Activated B cell treated with CpG ODN at 0.5 μM for 24 hours (primary cell): ENCODE measurements around the gene HNRNPU. TPM values are rescaled to one million over a fixed set of nuclear protein-coding genes. Genes with fewer than 3 reads are reported as not detected.

Experiments used
- ATAC-seq: fragments of 200-7000 bp; cut with Tn5 transposase; one replicate; pipeline ENCODE4 v1.10.0; 2021; ENCODE audit warnings: low read depth, mild to moderate bottlenecking, moderate library complexity
- CTCF ChIA-PET: fragments of 350-600 bp; sonication (Branson Sonifier 250); formaldehyde crosslinking; loops from one replicate; lab custom pipeline; 2021; ENCODE audit warnings: antibody characterized with exemption; lab: Charles Lee
- POLR2A ChIA-PET: fragments of 350-600 bp; sonication (Branson Sonifier 250); formaldehyde crosslinking; loops from one replicate; lab custom pipeline; 2021; ENCODE audit warnings: antibody characterized with exemption; lab: Charles Lee
- DNase-seq: peaks from one replicate; pipeline ENCODE4 v3.0.0; 2022
- H3K27ac Mint-ChIP-seq: one replicate; pipeline ENCODE4 v1.8.0; 2020; ENCODE audit warnings: mixed read lengths
- H3K27me3 Mint-ChIP-seq: one replicate; pipeline ENCODE4 v1.8.0; 2021; ENCODE audit warnings: mixed read lengths
- H3K36me3 Mint-ChIP-seq: one replicate; pipeline ENCODE4 v1.8.0; 2021; ENCODE audit warnings: low read depth, mixed read lengths
- H3K4me1 Mint-ChIP-seq: one replicate; pipeline ENCODE4 v1.8.0; 2021; ENCODE audit warnings: mixed read lengths
- H3K4me3 Mint-ChIP-seq: one replicate; pipeline ENCODE4 v1.8.0; 2020; ENCODE audit warnings: mild to moderate bottlenecking, mixed read lengths
- H3K9me3 Mint-ChIP-seq: one replicate; pipeline ENCODE4 v1.8.0; 2020; ENCODE audit warnings: mixed read lengths
- intact Hi-C: fragments of 100-400 bp; cut with micrococcal nuclease; formaldehyde crosslinking; loops from one replicate; pipeline ENCODE4 v1.15.1; 2024
- total RNA-seq: library from RNA; stranded (reverse); gene quantifications from 2 replicates; pipeline ENCODE4 v1.2.3, GENCODE V29; 2022
- TF ChIP-seq, protein P1 (sequence below): fragments of 200-600 bp; IDR thresholded peaks from one replicate; pipeline ENCODE4 v1.8.0; 2022; ENCODE audit warnings: antibody characterized with exemption, mild to moderate bottlenecking

Gene HNRNPU
- total RNA-seq, 1 donor from 2014 or later, result 424 TPM

DNA sequence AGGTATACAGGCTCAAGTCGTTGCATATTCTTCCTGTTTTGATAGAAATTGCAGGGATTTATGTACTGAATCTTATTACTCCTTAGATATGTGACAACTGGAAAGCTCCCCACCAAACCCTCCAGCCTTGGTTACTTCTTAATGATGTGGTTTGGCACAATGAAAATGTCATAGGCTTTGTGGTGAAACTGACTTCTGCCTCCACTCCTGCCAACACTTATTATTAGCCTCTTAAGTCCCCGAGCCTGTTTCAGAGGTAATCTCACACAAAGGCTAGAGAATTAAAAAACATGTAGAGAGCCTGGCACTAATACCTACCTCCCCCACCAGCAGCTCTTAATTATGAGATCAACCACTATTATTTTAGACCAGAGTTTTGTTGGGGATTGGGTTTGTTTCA, 24.7 kb downstream of the HNRNPU start:
- Mint-ChIP-seq H3K27me3 (no peaks in the 10 kb centered on the region), H3K4me1 (peaks cover 46% of the 10 kb centered on the region), H3K4me3 (no peak overlapping the region), H3K9me3 (no peaks in the 10 kb centered on the region), H3K27ac (peak overlapping the region; percentile 63), H3K36me3 (peaks cover 78% of the 10 kb centered on the region)
- POLR2A ChIA-PET, result interaction anchor here (0.6 to 8.4 kb wide), 6 partner anchors 11 to 208 kb away, joined by 3 to 364 read pairs (median 6); partner anchors contain the start of gene HNRNPU
- no peak for ATAC-seq
- TF ChIP-seq, protein P1, sequence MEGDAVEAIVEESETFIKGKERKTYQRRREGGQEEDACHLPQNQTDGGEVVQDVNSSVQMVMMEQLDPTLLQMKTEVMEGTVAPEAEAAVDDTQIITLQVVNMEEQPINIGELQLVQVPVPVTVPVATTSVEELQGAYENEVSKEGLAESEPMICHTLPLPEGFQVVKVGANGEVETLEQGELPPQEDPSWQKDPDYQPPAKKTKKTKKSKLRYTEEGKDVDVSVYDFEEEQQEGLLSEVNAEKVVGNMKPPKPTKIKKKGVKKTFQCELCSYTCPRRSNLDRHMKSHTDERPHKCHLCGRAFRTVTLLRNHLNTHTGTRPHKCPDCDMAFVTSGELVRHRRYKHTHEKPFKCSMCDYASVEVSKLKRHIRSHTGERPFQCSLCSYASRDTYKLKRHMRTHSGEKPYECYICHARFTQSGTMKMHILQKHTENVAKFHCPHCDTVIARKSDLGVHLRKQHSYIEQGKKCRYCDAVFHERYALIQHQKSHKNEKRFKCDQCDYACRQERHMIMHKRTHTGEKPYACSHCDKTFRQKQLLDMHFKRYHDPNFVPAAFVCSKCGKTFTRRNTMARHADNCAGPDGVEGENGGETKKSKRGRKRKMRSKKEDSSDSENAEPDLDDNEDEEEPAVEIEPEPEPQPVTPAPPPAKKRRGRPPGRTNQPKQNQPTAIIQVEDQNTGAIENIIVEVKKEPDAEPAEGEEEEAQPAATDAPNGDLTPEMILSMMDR, result no peak
- no peak for DNase-seq
- intact Hi-C loops, result loop anchor here (10.0 kb wide), 1 partner anchor 1735 kb away; no protein-coding TSS in a partner anchor
- CTCF ChIA-PET, result interaction anchor here (1.0 kb wide), 1 partner anchor 202 kb away, joined by 4 read pairs; no protein-coding TSS in a partner anchor

DNA sequence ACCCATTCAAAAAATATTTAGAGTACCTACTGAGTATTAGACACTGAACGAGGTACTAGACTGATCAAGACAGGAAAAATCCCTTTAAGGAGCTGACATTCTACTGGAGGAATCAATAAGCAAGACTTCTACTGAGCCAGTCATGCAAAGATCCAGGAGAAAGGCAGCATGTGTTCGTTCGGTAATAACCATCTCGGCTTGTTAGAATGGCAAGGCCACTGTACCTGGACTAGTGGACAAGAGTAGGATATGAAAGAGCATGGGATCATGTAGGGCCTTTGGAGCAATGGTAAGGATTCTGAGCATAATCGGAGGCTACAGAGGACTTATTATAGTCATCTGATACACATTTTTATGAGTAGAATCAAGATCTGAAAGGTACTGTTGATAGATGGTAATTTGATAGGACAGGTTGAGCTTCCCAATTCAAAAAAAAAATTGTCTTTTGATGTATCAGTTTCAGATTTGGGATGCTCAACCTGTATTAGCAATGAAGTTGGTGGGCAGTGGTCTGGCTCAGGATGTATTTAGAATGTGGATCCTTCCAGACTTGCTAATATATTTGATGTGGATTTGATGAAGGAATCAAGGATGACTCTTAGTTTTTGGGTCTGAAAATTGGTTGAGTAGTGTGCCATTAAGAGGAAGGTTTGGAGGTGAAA, 26.6 kb downstream of the HNRNPU start:
- peaks cover 69% of the 10 kb centered on the region for H3K36me3 Mint-ChIP-seq
- peaks cover 54% of the 10 kb centered on the region for H3K4me1 Mint-ChIP-seq
- CTCF ChIA-PET, result interaction anchor here (1.3 to 5.3 kb wide), 5 partner anchors 21 to 206 kb away, joined by 4 to 34 read pairs (median 5); partner anchors contain the start of gene HNRNPU

DNA sequence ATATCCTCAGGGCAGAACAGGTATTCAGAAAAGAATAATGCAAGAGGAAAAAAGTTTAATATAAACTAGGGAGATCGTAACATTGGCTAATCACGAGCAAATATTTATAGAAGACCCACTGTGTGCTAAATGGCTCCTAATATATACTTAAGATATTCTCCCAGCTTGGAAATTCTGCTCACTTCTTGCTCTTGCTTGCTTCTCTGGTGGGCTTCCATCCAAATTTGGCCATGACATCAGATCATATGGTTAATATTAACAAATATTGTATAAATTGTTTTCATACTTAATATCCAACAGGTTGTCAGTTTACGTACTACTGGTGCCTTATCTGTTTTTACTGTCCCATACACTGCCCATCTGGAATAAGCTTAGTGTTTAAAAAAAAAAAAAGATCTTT, 27.8 kb downstream of the HNRNPU start:
- POLR2A ChIA-PET, result interaction anchor here (0.9 to 8.4 kb wide), 16 partner anchors 8 to 206 kb away, joined by 3 to 364 read pairs (median 10); partner anchors contain the start of genes DESI2 and HNRNPU

More for the DNA sequence above, 26.6 kb downstream of the HNRNPU start:
- intact Hi-C loops, result loop anchor here (10.0 kb wide), 1 partner anchor 1737 kb away; no protein-coding TSS in a partner anchor
- POLR2A ChIA-PET, result interaction anchor here (0.5 to 8.4 kb wide), 12 partner anchors 10 to 256 kb away, joined by 3 to 364 read pairs (median 4); partner anchors contain the start of genes DESI2 and HNRNPU
- TF ChIP-seq, protein P1, result no peak
- Mint-ChIP-seq H3K4me3 (peak overlapping the region; percentile 42), H3K27me3 (no peaks in the 10 kb centered on the region), H3K9me3 (no peaks in the 10 kb centered on the region), H3K27ac (peak overlapping the region; percentile 87)
- ATAC-seq (no peak), DNase-seq (no peak)

DNA sequence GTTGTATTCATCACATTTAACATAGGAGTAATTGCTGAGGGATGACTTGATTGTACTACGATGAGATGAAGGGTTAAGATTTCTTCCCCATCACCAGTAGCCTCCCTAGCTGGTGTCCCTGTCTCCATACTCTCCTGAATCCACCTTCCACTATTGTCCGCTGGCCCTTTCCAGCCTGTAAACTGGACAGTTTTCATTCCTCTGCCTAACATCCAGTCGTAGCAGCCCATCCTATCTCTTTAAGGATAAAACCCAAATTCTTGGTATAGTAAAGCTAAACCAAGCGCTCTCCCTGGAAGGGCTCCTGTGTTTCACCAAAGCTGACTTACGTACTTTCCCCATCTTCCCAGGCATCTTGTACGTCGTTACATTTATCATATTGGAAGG, 28.2 kb downstream of the HNRNPU start:
- DNase-seq (no peak), ATAC-seq (no peak)
- peaks cover 58% of the 10 kb centered on the region for H3K4me1 Mint-ChIP-seq
- intact Hi-C loops, result loop anchor here (1.0 to 10.0 kb wide), 2 partner anchors 14 to 1739 kb away; no protein-coding TSS in a partner anchor
- H3K27me3 Mint-ChIP-seq, result no peaks in the 10 kb centered on the region
- H3K27ac Mint-ChIP-seq, result peak overlapping the region; percentile 87
- no peaks in the 10 kb centered on the region for H3K9me3 Mint-ChIP-seq
- ChIA-PET CTCF (interaction anchor here (0.9 to 5.3 kb wide), 5 partner anchors 21 to 206 kb away, joined by 3 to 34 read pairs (median 12); partner anchors contain the start of gene HNRNPU), POLR2A (interaction anchor here (0.6 to 8.4 kb wide), 18 partner anchors 8 to 207 kb away, joined by 3 to 364 read pairs (median 10); partner anchors contain the start of genes DESI2 and HNRNPU)
- peak overlapping the region; percentile 97 for H3K4me3 Mint-ChIP-seq
- H3K36me3 Mint-ChIP-seq, result peaks cover 54% of the 10 kb centered on the region
- TF ChIP-seq, protein P1, result no peak

More for the DNA sequence above, 27.8 kb downstream of the HNRNPU start:
- no peaks in the 10 kb centered on the region for H3K9me3 Mint-ChIP-seq
- TF ChIP-seq, protein P1, result no peak
- H3K4me3 Mint-ChIP-seq, result peak overlapping the region; percentile 97
- no peaks in the 10 kb centered on the region for H3K27me3 Mint-ChIP-seq
- peaks cover 55% of the 10 kb centered on the region for H3K4me1 Mint-ChIP-seq
- peaks cover 58% of the 10 kb centered on the region for H3K36me3 Mint-ChIP-seq
- peak overlapping the region; percentile 87 for H3K27ac Mint-ChIP-seq
- CTCF ChIA-PET, result interaction anchor here (0.9 to 5.3 kb wide), 6 partner anchors 21 to 206 kb away, joined by 3 to 34 read pairs (median 8); partner anchors contain the start of gene HNRNPU
- DNase-seq (no peak), ATAC-seq (no peak)
- intact Hi-C loops, result loop anchor here (1.0 to 10.0 kb wide), 2 partner anchors 14 to 1738 kb away; no protein-coding TSS in a partner anchor
